ENCODE measurements around the gene CADPS.

DNA sequence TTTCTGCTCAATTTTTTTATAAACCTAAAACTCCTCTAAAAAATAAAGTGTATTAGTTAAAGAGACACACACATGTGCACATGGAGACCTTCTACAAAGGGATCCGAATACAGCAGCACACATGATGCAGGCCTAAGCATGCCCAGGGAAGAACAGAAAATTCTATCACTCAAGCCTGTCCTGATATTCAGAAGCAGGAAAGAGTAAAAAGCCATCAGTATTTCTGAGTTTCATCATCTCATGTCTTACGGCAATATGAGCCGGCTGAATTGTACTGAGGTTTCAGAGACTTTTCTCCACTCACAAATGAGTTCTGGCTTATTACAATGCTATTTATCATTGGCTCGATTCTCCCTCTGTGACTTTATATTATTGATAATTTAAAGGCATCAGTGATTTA is 97.5 kb downstream of the CADPS start:
- TF ChIP-seq TEAD4 (IDR thresholded peaks at IDR 0.05; ENCODE audit: borderline replicate concordance, insufficient read depth): no peak
- TF ChIP-seq, protein P1, sequence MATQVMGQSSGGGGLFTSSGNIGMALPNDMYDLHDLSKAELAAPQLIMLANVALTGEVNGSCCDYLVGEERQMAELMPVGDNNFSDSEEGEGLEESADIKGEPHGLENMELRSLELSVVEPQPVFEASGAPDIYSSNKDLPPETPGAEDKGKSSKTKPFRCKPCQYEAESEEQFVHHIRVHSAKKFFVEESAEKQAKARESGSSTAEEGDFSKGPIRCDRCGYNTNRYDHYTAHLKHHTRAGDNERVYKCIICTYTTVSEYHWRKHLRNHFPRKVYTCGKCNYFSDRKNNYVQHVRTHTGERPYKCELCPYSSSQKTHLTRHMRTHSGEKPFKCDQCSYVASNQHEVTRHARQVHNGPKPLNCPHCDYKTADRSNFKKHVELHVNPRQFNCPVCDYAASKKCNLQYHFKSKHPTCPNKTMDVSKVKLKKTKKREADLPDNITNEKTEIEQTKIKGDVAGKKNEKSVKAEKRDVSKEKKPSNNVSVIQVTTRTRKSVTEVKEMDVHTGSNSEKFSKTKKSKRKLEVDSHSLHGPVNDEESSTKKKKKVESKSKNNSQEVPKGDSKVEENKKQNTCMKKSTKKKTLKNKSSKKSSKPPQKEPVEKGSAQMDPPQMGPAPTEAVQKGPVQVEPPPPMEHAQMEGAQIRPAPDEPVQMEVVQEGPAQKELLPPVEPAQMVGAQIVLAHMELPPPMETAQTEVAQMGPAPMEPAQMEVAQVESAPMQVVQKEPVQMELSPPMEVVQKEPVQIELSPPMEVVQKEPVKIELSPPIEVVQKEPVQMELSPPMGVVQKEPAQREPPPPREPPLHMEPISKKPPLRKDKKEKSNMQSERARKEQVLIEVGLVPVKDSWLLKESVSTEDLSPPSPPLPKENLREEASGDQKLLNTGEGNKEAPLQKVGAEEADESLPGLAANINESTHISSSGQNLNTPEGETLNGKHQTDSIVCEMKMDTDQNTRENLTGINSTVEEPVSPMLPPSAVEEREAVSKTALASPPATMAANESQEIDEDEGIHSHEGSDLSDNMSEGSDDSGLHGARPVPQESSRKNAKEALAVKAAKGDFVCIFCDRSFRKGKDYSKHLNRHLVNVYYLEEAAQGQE (IDR thresholded peaks at IDR 0.05; ENCODE audit: low read depth, low read length): no peak
- no peak for TF ChIP-seq EZH2phosphoT487 (IDR thresholded peaks at IDR 0.05; ENCODE audit: borderline replicate concordance, low read depth)
- TF ChIP-seq, protein P2, sequence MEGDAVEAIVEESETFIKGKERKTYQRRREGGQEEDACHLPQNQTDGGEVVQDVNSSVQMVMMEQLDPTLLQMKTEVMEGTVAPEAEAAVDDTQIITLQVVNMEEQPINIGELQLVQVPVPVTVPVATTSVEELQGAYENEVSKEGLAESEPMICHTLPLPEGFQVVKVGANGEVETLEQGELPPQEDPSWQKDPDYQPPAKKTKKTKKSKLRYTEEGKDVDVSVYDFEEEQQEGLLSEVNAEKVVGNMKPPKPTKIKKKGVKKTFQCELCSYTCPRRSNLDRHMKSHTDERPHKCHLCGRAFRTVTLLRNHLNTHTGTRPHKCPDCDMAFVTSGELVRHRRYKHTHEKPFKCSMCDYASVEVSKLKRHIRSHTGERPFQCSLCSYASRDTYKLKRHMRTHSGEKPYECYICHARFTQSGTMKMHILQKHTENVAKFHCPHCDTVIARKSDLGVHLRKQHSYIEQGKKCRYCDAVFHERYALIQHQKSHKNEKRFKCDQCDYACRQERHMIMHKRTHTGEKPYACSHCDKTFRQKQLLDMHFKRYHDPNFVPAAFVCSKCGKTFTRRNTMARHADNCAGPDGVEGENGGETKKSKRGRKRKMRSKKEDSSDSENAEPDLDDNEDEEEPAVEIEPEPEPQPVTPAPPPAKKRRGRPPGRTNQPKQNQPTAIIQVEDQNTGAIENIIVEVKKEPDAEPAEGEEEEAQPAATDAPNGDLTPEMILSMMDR (IDR thresholded peaks at IDR 0.05): no peak
- no peak for TF ChIP-seq POLR2AphosphoS5 (IDR thresholded peaks at IDR 0.05; ENCODE audit: low read depth, low read length)
- TF ChIP-seq, protein P3, sequence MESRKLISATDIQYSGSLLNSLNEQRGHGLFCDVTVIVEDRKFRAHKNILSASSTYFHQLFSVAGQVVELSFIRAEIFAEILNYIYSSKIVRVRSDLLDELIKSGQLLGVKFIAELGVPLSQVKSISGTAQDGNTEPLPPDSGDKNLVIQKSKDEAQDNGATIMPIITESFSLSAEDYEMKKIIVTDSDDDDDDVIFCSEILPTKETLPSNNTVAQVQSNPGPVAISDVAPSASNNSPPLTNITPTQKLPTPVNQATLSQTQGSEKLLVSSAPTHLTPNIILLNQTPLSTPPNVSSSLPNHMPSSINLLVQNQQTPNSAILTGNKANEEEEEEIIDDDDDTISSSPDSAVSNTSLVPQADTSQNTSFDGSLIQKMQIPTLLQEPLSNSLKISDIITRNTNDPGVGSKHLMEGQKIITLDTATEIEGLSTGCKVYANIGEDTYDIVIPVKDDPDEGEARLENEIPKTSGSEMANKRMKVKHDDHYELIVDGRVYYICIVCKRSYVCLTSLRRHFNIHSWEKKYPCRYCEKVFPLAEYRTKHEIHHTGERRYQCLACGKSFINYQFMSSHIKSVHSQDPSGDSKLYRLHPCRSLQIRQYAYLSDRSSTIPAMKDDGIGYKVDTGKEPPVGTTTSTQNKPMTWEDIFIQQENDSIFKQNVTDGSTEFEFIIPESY (IDR thresholded peaks at IDR 0.05; ENCODE audit: borderline replicate concordance, low read depth): no peak
- TF ChIP-seq RAD21 (IDR thresholded peaks at IDR 0.05; ENCODE audit: low read length): no peak
- TF ChIP-seq GABPA (IDR thresholded peaks at IDR 0.05; ENCODE audit: low read depth): no peak
- TF ChIP-seq SMC3 (IDR thresholded peaks at IDR 0.05; ENCODE audit: low read depth, low read length): no peak
- no peak for TF ChIP-seq YY1 (IDR thresholded peaks at IDR 0.05; ENCODE audit: low read depth)

Data from SK-N-SH (cell line).